Thyroid gland (tissue), 4 donors: Measurements from ENCODE around the gene VSX1.

Source experiments
- POLR2A ChIP-seq, 2 donors: fragments of 450-650 bp; IDR thresholded peaks; one replicate each; pipeline ENCODE4 v1.6.1; 2017; ENCODE audit warnings: antibody characterized with exemption in 2 of 2, mild to moderate bottlenecking in 2 of 2, moderate library complexity in 1 of 2
- TF ChIP-seq, protein P1 (sequence below), 6 experiments: fragments of 200-600 bp in 3 of 6; fragments of 450-650 bp in 3 of 6; sonication (generic) in 3 of 6; IDR thresholded peaks; one replicate each; pipeline ENCODE4 v1.5.1; 2016 to 2019; ENCODE audit warnings: antibody characterized with exemption in 6 of 6, mild to moderate bottlenecking in 2 of 6, inconsistent platforms in 1 of 6, moderate library complexity in 1 of 6

DNA sequence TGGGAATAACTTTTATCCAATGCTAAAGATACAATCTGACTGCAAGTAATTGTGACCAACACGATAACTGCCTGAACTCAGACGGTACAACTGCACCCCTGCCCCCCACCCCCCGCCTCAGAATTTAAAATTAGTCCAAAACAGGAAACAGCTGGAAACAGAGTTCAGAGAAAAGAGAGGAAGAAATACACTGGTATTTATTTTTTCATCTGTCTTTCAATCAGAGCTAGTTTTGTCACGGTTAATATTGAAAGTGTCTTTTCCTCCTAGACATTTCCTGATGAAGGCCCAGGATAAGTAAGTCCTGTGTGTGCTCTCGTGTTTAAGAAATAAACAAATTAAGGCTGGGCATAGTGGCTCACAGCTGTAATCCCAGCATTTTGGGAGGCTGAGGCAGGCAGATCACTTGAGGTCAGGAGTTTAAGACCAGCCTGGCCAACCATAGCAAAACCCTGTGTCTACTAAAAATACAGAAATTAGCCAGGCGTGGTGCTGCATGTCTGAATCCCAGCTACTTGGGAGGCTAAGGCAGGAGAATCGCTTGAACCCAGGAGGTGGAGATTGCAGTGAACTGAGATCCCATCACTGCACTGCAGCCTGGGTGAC lies 45.5 kb downstream of the VSX1 start:
- TF ChIP-seq, protein P1, sequence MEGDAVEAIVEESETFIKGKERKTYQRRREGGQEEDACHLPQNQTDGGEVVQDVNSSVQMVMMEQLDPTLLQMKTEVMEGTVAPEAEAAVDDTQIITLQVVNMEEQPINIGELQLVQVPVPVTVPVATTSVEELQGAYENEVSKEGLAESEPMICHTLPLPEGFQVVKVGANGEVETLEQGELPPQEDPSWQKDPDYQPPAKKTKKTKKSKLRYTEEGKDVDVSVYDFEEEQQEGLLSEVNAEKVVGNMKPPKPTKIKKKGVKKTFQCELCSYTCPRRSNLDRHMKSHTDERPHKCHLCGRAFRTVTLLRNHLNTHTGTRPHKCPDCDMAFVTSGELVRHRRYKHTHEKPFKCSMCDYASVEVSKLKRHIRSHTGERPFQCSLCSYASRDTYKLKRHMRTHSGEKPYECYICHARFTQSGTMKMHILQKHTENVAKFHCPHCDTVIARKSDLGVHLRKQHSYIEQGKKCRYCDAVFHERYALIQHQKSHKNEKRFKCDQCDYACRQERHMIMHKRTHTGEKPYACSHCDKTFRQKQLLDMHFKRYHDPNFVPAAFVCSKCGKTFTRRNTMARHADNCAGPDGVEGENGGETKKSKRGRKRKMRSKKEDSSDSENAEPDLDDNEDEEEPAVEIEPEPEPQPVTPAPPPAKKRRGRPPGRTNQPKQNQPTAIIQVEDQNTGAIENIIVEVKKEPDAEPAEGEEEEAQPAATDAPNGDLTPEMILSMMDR (IDR thresholded peaks at IDR 0.05): no peak
- TF ChIP-seq POLR2A (IDR thresholded peaks at IDR 0.05): no peak
